Adrenal gland (tissue), 12 donors: ENCODE results near the gene COL23A1. TPM values are rescaled to one million over a fixed set of nuclear protein-coding genes. Genes with fewer than 3 reads are reported as not detected.

Source experiments
- DNase-seq, 7 donors: peaks; one replicate each; pipeline ENCODE4 v3.0.0-alpha.2; 2019 to 2020
- H3K27ac ChIP-seq, 5 donors: fragments of 200-600 bp; sonication (generic) in 4 of 5; 1 replicate in 3 of 5; 2 replicates in 2 of 5; pipeline versions ENCODE4 v1.5.1 to v1.8.0; 2016 to 2020; ENCODE audit warnings: mild to moderate bottlenecking in 1 of 5
- H3K27me3 ChIP-seq: fragments of 200-600 bp; 2 replicates; pipeline ENCODE4 v1.8.0; 2021
- H3K36me3 ChIP-seq, 2 donors: fragments of 200-600 bp; replicated peaks in 1 of 2; 1 replicate in 1 of 2; 2 replicates in 1 of 2; pipeline versions ENCODE4 v1.5.1 to v1.8.0; 2018 to 2022
- H3K4me1 ChIP-seq, 2 donors: fragments of 200-600 bp; replicated peaks in 1 of 2; 1 replicate in 1 of 2; 2 replicates in 1 of 2; pipeline versions ENCODE4 v1.5.1 to v1.8.0; 2018 to 2021
- H3K4me3 ChIP-seq, 4 donors: fragments of 200-600 bp; sonication (generic) in 3 of 4; one replicate each; pipeline ENCODE4 v1.5.1; 2016 to 2018
- H3K9me3 ChIP-seq, 3 donors: fragments of 200-600 bp; sonication (generic) in 1 of 3; replicated peaks in 1 of 3; 1 replicate in 2 of 3; 2 replicates in 1 of 3; pipeline versions ENCODE4 v1.5.1 to v1.8.0; 2016 to 2021
- CTCF ChIP-seq, 6 experiments: fragments of 450-650 bp in 4 of 6; fragments of 200-600 bp in 2 of 6; sonication (generic) in 1 of 6; IDR thresholded peaks; 1 replicate in 5 of 6; 2 replicates in 1 of 6; pipeline versions ENCODE4 v1.5.1 to v1.8.0; 2016 to 2021; ENCODE audit warnings: antibody characterized with exemption in 6 of 6, mild to moderate bottlenecking in 2 of 6, moderate library complexity in 1 of 6
- POLR2A ChIP-seq, 2 donors: fragments of 450-650 bp; IDR thresholded peaks; one replicate each; pipeline ENCODE4 v1.6.1; 2017; ENCODE audit warnings: antibody characterized with exemption in 2 of 2, mild to moderate bottlenecking in 2 of 2, moderate library complexity in 1 of 2
- WGBS, 4 donors: extraction: QIAGEN DNeasy Blood & Tissue Kit in 2 of 4; methylation state at CpG; one replicate each; pipeline versions ENCODE4 v1.1.5 to v1.1.7; 2013 to 2017; 5-methylcytosine and 5-hydroxymethylcytosine counted together
- intact Hi-C, 2 donors: fragments of 100-400 bp; cut with DNase I; formaldehyde crosslinking; loops; one replicate each; pipeline versions ENCODE4 v1.14.1 to v1.15.0; 2022 to 2023
- polyA plus RNA-seq, 3 donors: library from polyadenylated mRNA; stranded (reverse); fragments of 200-250 nt in 2 of 3; fragments of 350-450 nt in 1 of 3; fragmentation: Illumina TruSeq in 1 of 3; extraction: RNeasy Lipid Tissue Mini Kit (QIAGEN cat#74804) in 1 of 3; gene quantifications; one replicate each; pipeline ENCODE4 v1.2.3, GENCODE V29; 2013 to 2014
- total RNA-seq, 9 donors: library from RNA; depleted of rRNA in 4 of 9; stranded (reverse); fragments of >200 nt in 4 of 9; fragments of 120-200 nt in 1 of 9; fragmentation: NEBNext Ultra II Directional in 1 of 9; extraction: Animal tissue kit (Norgen Biotek cat#: 25700) in 1 of 9; gene quantifications; one replicate each; pipeline versions ENCODE4 v1.1.0 to v1.2.4, GENCODE V29; 2013 to 2023
- donor health status: healthy with polysubstance abuse.
- donor health status: Bipolar disorder and iron deficiency.
- donor health status: DM: yes; HTN: yes; CAD: no.
- donor health status: DM: no; HTN: no; CAD: no.
- donor health status: DM: no; HTN: no; CAD: no.
- donor health status: DM: yes; HTN: yes; CAD: no.

COL23A1 gene
- total and polyA plus RNA-seq, 12 donors: 0.09 to 4.4 (median 0.88) TPM

- no peaks in the 10 kb centered on the region for H3K9me3 ChIP-seq
- DNase-seq: peak in 1 of 7 donors; percentile 5
- 82 to 91% (median 90%) methylated on average over 7 of the region's 7 CpGs for WGBS, 4 donors
- no peaks in the 10 kb centered on the region for H3K4me1 ChIP-seq
- no peaks in the 10 kb centered on the region for H3K36me3 ChIP-seq
- H3K27ac ChIP-seq: no peak overlapping the region
- TF ChIP-seq POLR2A (IDR thresholded peaks at IDR 0.05) (no peak), CTCF (IDR thresholded peaks at IDR 0.05) (no peak)
- intact Hi-C loops: no loop called here
- no peaks in the 10 kb centered on the region for H3K27me3 ChIP-seq
- no peak overlapping the region for H3K4me3 ChIP-seq
Observed at GRCh38 chr5:178387856-178388190, 202.4 kb downstream of the COL23A1 start.

GRCh38 chr5:178387061-178387855 is 202.9 kb downstream of the COL23A1 start:
- no peaks in the 10 kb centered on the region for H3K36me3 ChIP-seq
- H3K9me3 ChIP-seq: no peaks in the 10 kb centered on the region
- TF ChIP-seq CTCF (IDR thresholded peaks at IDR 0.05) (no peak), POLR2A (IDR thresholded peaks at IDR 0.05) (no peak)
- peak in 1 of 7 donors; percentile 1 for DNase-seq
- no peaks in the 10 kb centered on the region for H3K27me3 ChIP-seq
- no peaks in the 10 kb centered on the region for H3K4me1 ChIP-seq
- no peak overlapping the region for H3K4me3 ChIP-seq
- 78 to 83% (median 81%) methylated on average over 19 to 20 of the region's 20 CpGs for WGBS, 4 donors
- no peak overlapping the region for H3K27ac ChIP-seq
- intact Hi-C loops: no loop called here

GRCh38 chr5:178386336-178386931 is 203.8 kb downstream of the COL23A1 start:
- H3K27me3 ChIP-seq: no peaks in the 10 kb centered on the region
- intact Hi-C loops: no loop called here
- DNase-seq: peak in 1 of 7 donors; percentile 8
- H3K4me3 ChIP-seq: no peak overlapping the region
- WGBS, 4 donors: 70 to 79% (median 76%) methylated on average over 9 to 20 of the region's 20 CpGs
- H3K9me3 ChIP-seq: no peaks in the 10 kb centered on the region
- H3K4me1 ChIP-seq: no peaks in the 10 kb centered on the region
- no peaks in the 10 kb centered on the region for H3K36me3 ChIP-seq
- no peak overlapping the region for H3K27ac ChIP-seq
- TF ChIP-seq CTCF (IDR thresholded peaks at IDR 0.05): no peak
- TF ChIP-seq POLR2A (IDR thresholded peaks at IDR 0.05): no peak

GRCh38 chr5:178385496-178385890 is 204.7 kb downstream of the COL23A1 start:
- no peak overlapping the region for H3K27ac ChIP-seq
- H3K27me3 ChIP-seq: no peaks in the 10 kb centered on the region
- no peak overlapping the region for H3K4me3 ChIP-seq
- 60 to 83% (median 71%) methylated on average over 3 to 13 of the region's 13 CpGs for WGBS, 4 donors
- DNase-seq: no peak
- no peak for TF ChIP-seq POLR2A (IDR thresholded peaks at IDR 0.05)
- TF ChIP-seq CTCF (IDR thresholded peaks at IDR 0.05): no peak
- H3K36me3 ChIP-seq: no peaks in the 10 kb centered on the region
- no peaks in the 10 kb centered on the region for H3K9me3 ChIP-seq
- H3K4me1 ChIP-seq: no peaks in the 10 kb centered on the region
- intact Hi-C loops: no loop called here
